HepG2 (cell line): ENCODE data around the gene ADCY10. TPM values are rescaled to one million over a fixed set of nuclear protein-coding genes. Genes with fewer than 3 reads are reported as not detected.
A peak's percentile ranks its signal among the peaks of the same experiment; 100 is the strongest.

Source experiments
- ATF7-NPFF ChIP-seq: sonication (generic); formaldehyde crosslinking; IDR thresholded peaks from 2 replicates; pipeline ENCODE4 v1.8.1; 2023; ENCODE audit warnings: mild to moderate bottlenecking, low read depth, missing genetic modification reagents, moderate library complexity
- BHLHE40 ChIP-seq: IDR thresholded peaks from 2 replicates; pipeline ENCODE4 v1.6.1; 2011; ENCODE audit warnings: low read length, improper control_type of control experiment
- ERF ChIP-seq: IDR thresholded peaks from 2 replicates; pipeline ENCODE4 v1.6.1; 2018; ENCODE audit warnings: missing biosample characterization, missing genetic modification reagents
- GZF1 ChIP-seq: sonication (generic); formaldehyde crosslinking; IDR thresholded peaks from 2 replicates; pipeline ENCODE4 v1.5.1; 2020; ENCODE audit warnings: mild to moderate bottlenecking, missing genetic modification reagents
- HES4 ChIP-seq: sonication (generic); formaldehyde crosslinking; IDR thresholded peaks from 2 replicates; pipeline ENCODE4 v1.9.0; 2021; ENCODE audit warnings: mild to moderate bottlenecking, missing genetic modification reagents, borderline replicate concordance
- HNF4A ChIP-seq: sonication (generic); formaldehyde crosslinking; IDR thresholded peaks from 2 replicates; pipeline ENCODE4 v1.4.0; 2020; ENCODE audit warnings: missing genetic modification reagents
- KLF9 ChIP-seq: IDR thresholded peaks from 2 replicates; pipeline ENCODE4 v1.6.1; 2016; ENCODE audit warnings: low read depth
- MED8 ChIP-seq: sonication (generic); formaldehyde crosslinking; IDR thresholded peaks from 2 replicates; pipeline ENCODE4 v1.8.1; 2023; ENCODE audit warnings: mild to moderate bottlenecking, missing genetic modification reagents; ENCODE audit not compliant: insufficient replicate concordance
- NFRKB ChIP-seq: fragments of 450-650 bp; IDR thresholded peaks from 2 replicates; pipeline ENCODE4 v1.6.1; 2017
- NONO ChIP-seq, 2 experiments: fragments of 450-650 bp in 1 of 2; sonication (generic) in 1 of 2; formaldehyde crosslinking in 1 of 2; IDR thresholded peaks in 1 of 2; conservative IDR thresholded peaks in 1 of 2; 2 replicates each; pipeline versions ENCODE4 v1.6.1 to v1.8.0; 2017 to 2022; ENCODE audit warnings: mild to moderate bottlenecking in 1 of 2, missing genetic modification reagents in 1 of 2, moderate library complexity in 1 of 2
- RAD21 ChIP-seq: fragments of 450-650 bp; formaldehyde crosslinking; IDR thresholded peaks from 2 replicates; pipeline ENCODE4 v1.5.0; 2020; ENCODE audit warnings: mild to moderate bottlenecking
- STAT5B ChIP-seq: sonication (generic); formaldehyde crosslinking; IDR thresholded peaks from 2 replicates; pipeline ENCODE4 v1.4.0; 2020; ENCODE audit warnings: missing genetic modification reagents
- ZBTB7A ChIP-seq: sonication (generic); formaldehyde crosslinking; IDR thresholded peaks from 2 replicates; pipeline ENCODE4 v1.8.0; 2022; ENCODE audit warnings: mild to moderate bottlenecking, missing genetic modification reagents
- ZNF546 ChIP-seq: sonication (generic); formaldehyde crosslinking; conservative IDR thresholded peaks from 2 replicates; pipeline ENCODE4 v1.8.1; 2023; ENCODE audit warnings: mild to moderate bottlenecking, missing genetic modification reagents
- ZNF703 ChIP-seq: sonication (generic); formaldehyde crosslinking; IDR thresholded peaks from 2 replicates; pipeline ENCODE4 v1.5.1; 2020; ENCODE audit warnings: missing genetic modification reagents, mild to moderate bottlenecking, moderate library complexity, borderline replicate concordance
- ZNF713 ChIP-seq: sonication (generic); formaldehyde crosslinking; IDR thresholded peaks from 2 replicates; pipeline ENCODE4 v1.4.0; 2020; ENCODE audit warnings: mild to moderate bottlenecking, missing genetic modification reagents
- ZNF768 ChIP-seq: sonication (generic); formaldehyde crosslinking; IDR thresholded peaks from 2 replicates; pipeline ENCODE4 v1.4.0; 2020; ENCODE audit warnings: missing genetic modification reagents
- polyA plus RNA-seq, 8 experiments: library from polyadenylated mRNA; depleted of rRNA in 3 of 8; stranded (reverse) in 7 of 8; unstranded in 1 of 8; fragments of >200 nt; fragmentation: Illumina TruSeq in 4 of 8; extraction: Trizol in 4 of 8; gene quantifications; 2 replicates each; pipeline versions ENCODE4 v1.2.1 to v1.2.3, GENCODE V29; 2011 to 2016; ENCODE audit warnings: low read depth in 4 of 8, missing spikeins in 1 of 8, mixed read lengths in 1 of 8; ENCODE audit not compliant: insufficient read depth in 1 of 8
- total RNA-seq, 5 experiments: library from RNA; depleted of rRNA; stranded (reverse); fragments of >200 nt; fragmentation: Illumina TruSeq; extraction: Trizol; gene quantifications; 2 replicates each; pipeline ENCODE4 v1.2.3, GENCODE V29; 2016; ENCODE audit warnings: low read depth in 1 of 5
- TF ChIP-seq, protein P1 (sequence below): IDR thresholded peaks from 2 replicates; pipeline ENCODE4 v1.6.1; 2018; ENCODE audit warnings: missing genetic modification reagents
- TF ChIP-seq, protein P2 (sequence below): sonication (generic); formaldehyde crosslinking; IDR thresholded peaks from 2 replicates; pipeline ENCODE4 v1.5.0; 2020; ENCODE audit warnings: missing genetic modification reagents
- TF ChIP-seq, protein P3 (sequence below): sonication (generic); formaldehyde crosslinking; IDR thresholded peaks from 2 replicates; pipeline ENCODE4 v1.4.0; 2020; ENCODE audit warnings: missing genetic modification reagents
- TF ChIP-seq, protein P4 (sequence below): sonication (generic); formaldehyde crosslinking; IDR thresholded peaks from 2 replicates; pipeline ENCODE4 v1.4.0; 2020; ENCODE audit warnings: low read depth, mild to moderate bottlenecking, missing genetic modification reagents
- TF ChIP-seq, protein P5 (sequence below): sonication (generic); formaldehyde crosslinking; IDR thresholded peaks from 2 replicates; pipeline ENCODE4 v1.4.0; 2020; ENCODE audit warnings: missing genetic modification reagents
- TF ChIP-seq, protein P6 (sequence below): sonication (generic); formaldehyde crosslinking; IDR thresholded peaks from 2 replicates; pipeline ENCODE4 v1.4.0; 2020; ENCODE audit warnings: missing genetic modification reagents

Gene ADCY10
- total and polyA plus RNA-seq, 2 of the 13 experiments (the other 11 are each of a cell fraction or from before 2014, with no cell fraction given): 0.02 to 0.03 TPM

DNA sequence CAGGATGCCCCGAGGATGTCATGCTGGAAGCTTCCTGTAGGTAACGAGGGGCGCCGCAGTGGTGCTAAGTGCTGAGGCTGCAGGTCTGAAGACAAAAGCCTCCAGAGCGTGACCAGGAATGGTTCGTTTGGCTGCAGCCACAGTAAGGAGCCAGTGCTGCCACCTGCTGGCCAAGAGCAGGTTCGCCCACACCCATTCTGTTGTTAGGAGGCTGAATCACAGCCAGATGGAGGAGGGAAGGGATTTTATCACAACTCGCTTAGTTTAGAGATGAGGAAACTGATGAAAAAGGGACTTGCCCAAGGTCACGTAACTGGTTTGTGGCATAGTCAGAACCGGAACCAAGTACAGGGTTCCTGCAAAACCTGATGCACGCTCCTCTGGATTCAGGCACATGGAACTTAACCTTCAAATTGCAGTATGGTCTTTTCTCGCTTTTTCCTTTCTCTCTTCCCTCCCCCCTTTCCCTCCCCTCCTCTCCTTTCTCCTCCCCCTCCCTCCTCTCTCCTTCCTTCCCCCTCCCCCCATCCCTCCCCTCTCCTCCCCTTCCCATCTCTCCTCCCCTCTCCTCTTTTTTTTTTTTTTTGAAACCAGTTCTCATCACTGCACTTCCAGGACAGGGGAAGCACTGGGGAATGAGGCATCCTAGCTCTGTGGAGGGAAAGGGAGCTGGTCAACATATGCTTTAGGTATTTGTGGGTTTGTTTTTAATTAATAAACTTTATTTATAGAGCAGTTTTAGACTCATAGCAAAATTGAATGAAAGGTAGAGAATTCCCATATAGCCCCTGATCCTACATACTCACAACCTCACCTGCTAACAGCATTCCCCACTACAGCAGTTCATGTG, 110.4 kb downstream of the ADCY10 start (continued):
- TF ChIP-seq HES4: no peak
- TF ChIP-seq, protein P1, sequence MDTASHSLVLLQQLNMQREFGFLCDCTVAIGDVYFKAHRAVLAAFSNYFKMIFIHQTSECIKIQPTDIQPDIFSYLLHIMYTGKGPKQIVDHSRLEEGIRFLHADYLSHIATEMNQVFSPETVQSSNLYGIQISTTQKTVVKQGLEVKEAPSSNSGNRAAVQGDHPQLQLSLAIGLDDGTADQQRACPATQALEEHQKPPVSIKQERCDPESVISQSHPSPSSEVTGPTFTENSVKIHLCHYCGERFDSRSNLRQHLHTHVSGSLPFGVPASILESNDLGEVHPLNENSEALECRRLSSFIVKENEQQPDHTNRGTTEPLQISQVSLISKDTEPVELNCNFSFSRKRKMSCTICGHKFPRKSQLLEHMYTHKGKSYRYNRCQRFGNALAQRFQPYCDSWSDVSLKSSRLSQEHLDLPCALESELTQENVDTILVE (CRISPR knock-in tag): no peak
- no peak for TF ChIP-seq NFRKB
- TF ChIP-seq ZNF768 (CRISPR knock-in tag): no peak; the same call in 1 of the 2 replicates
- TF ChIP-seq BHLHE40: peak; percentile 74
- peak; percentile 88 for TF ChIP-seq RAD21 (CRISPR knock-in tag)
- TF ChIP-seq, protein P2, sequence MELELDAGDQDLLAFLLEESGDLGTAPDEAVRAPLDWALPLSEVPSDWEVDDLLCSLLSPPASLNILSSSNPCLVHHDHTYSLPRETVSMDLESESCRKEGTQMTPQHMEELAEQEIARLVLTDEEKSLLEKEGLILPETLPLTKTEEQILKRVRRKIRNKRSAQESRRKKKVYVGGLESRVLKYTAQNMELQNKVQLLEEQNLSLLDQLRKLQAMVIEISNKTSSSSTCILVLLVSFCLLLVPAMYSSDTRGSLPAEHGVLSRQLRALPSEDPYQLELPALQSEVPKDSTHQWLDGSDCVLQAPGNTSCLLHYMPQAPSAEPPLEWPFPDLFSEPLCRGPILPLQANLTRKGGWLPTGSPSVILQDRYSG (CRISPR knock-in tag): no peak
- no peak for TF ChIP-seq STAT5B (CRISPR knock-in tag)
- TF ChIP-seq KLF9 (CRISPR knock-in tag): no peak
- TF ChIP-seq ZNF703 (CRISPR knock-in tag): no peak
- no peak for TF ChIP-seq ZNF713
- TF ChIP-seq, protein P3, sequence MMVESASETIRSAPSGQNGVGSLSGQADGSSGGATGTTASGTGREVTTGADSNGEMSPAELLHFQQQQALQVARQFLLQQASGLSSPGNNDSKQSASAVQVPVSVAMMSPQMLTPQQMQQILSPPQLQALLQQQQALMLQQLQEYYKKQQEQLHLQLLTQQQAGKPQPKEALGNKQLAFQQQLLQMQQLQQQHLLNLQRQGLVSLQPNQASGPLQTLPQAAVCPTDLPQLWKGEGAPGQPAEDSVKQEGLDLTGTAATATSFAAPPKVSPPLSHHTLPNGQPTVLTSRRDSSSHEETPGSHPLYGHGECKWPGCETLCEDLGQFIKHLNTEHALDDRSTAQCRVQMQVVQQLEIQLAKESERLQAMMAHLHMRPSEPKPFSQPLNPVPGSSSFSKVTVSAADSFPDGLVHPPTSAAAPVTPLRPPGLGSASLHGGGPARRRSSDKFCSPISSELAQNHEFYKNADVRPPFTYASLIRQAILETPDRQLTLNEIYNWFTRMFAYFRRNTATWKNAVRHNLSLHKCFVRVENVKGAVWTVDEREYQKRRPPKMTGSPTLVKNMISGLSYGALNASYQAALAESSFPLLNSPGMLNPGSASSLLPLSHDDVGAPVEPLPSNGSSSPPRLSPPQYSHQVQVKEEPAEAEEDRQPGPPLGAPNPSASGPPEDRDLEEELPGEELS: peak; percentile 59; the same call in 1 of the 2 replicates
- TF ChIP-seq ATF7-NPFF: no peak
- TF ChIP-seq GZF1 (CRISPR knock-in tag): no peak
- TF ChIP-seq, protein P4, sequence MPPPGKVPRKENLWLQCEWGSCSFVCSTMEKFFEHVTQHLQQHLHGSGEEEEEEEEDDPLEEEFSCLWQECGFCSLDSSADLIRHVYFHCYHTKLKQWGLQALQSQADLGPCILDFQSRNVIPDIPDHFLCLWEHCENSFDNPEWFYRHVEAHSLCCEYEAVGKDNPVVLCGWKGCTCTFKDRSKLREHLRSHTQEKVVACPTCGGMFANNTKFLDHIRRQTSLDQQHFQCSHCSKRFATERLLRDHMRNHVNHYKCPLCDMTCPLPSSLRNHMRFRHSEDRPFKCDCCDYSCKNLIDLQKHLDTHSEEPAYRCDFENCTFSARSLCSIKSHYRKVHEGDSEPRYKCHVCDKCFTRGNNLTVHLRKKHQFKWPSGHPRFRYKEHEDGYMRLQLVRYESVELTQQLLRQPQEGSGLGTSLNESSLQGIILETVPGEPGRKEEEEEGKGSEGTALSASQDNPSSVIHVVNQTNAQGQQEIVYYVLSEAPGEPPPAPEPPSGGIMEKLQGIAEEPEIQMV (CRISPR knock-in tag): no peak
- TF ChIP-seq, protein P5, sequence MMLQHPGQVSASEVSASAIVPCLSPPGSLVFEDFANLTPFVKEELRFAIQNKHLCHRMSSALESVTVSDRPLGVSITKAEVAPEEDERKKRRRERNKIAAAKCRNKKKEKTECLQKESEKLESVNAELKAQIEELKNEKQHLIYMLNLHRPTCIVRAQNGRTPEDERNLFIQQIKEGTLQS (CRISPR knock-in tag): no peak
- no peak for TF ChIP-seq NONO (IDR thresholded peaks at IDR 0.05)
- peak; percentile 55; the same call in 1 of the 2 replicates for TF ChIP-seq NONO (CRISPR knock-in tag; conservative IDR thresholded peaks at IDR 0.05)
- TF ChIP-seq MED8: no peak
- no peak for TF ChIP-seq ZBTB7A (CRISPR knock-in tag)
- TF ChIP-seq, protein P6, sequence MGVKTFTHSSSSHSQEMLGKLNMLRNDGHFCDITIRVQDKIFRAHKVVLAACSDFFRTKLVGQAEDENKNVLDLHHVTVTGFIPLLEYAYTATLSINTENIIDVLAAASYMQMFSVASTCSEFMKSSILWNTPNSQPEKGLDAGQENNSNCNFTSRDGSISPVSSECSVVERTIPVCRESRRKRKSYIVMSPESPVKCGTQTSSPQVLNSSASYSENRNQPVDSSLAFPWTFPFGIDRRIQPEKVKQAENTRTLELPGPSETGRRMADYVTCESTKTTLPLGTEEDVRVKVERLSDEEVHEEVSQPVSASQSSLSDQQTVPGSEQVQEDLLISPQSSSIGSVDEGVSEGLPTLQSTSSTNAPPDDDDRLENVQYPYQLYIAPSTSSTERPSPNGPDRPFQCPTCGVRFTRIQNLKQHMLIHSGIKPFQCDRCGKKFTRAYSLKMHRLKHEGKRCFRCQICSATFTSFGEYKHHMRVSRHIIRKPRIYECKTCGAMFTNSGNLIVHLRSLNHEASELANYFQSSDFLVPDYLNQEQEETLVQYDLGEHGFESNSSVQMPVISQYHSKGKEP (CRISPR knock-in tag): no peak
- no peak for TF ChIP-seq ZNF546
- TF ChIP-seq HNF4A (CRISPR knock-in tag): 0 out of 2 replicates have a peak, but pooled peaks have one; percentile 11
- TF ChIP-seq ERF: 0 out of 2 replicates have a peak, but pooled peaks have one; percentile 20
